Fibroblast of pulmonary artery (primary cell): ENCODE data around the gene RIMS4.
"Not testable (repeated sequence)": the region's sequence is repeated elsewhere in the genome, so short reads cannot be mapped to it uniquely, and the experiment has no call there.

Experiments
- DNase-seq: peaks from one replicate; pipeline ENCODE4 v3.0.0-alpha.2; 2010; ENCODE audit warnings: low read depth
- H3K4me3 ChIP-seq: replicated peaks from 2 replicates; pipeline ENCODE4 v1.5.1; 2011; ENCODE audit warnings: low read depth, mild to moderate bottlenecking, control low read depth, low read length, moderate library complexity
- TF ChIP-seq, protein P1 (sequence below): IDR thresholded peaks from 2 replicates; pipeline ENCODE4 v1.5.1; 2011; ENCODE audit warnings: mild to moderate bottlenecking, control low read depth, low read length, inconsistent platforms; ENCODE audit errors: missing control alignments

The RIMS4 gene

GRCh38 chr20:44768256-44768655 lies 42.1 kb downstream of the RIMS4 start:
- no peak overlapping the region for H3K4me3 ChIP-seq
- no peak for DNase-seq
- TF ChIP-seq, protein P1, sequence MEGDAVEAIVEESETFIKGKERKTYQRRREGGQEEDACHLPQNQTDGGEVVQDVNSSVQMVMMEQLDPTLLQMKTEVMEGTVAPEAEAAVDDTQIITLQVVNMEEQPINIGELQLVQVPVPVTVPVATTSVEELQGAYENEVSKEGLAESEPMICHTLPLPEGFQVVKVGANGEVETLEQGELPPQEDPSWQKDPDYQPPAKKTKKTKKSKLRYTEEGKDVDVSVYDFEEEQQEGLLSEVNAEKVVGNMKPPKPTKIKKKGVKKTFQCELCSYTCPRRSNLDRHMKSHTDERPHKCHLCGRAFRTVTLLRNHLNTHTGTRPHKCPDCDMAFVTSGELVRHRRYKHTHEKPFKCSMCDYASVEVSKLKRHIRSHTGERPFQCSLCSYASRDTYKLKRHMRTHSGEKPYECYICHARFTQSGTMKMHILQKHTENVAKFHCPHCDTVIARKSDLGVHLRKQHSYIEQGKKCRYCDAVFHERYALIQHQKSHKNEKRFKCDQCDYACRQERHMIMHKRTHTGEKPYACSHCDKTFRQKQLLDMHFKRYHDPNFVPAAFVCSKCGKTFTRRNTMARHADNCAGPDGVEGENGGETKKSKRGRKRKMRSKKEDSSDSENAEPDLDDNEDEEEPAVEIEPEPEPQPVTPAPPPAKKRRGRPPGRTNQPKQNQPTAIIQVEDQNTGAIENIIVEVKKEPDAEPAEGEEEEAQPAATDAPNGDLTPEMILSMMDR, result no peak

- no peak for DNase-seq
- TF ChIP-seq, protein P1, result no peak
- H3K4me3 ChIP-seq, result no peak overlapping the region
Measured at GRCh38 chr20:44765701-44766347, 44.5 kb downstream of the RIMS4 start.

DNA sequence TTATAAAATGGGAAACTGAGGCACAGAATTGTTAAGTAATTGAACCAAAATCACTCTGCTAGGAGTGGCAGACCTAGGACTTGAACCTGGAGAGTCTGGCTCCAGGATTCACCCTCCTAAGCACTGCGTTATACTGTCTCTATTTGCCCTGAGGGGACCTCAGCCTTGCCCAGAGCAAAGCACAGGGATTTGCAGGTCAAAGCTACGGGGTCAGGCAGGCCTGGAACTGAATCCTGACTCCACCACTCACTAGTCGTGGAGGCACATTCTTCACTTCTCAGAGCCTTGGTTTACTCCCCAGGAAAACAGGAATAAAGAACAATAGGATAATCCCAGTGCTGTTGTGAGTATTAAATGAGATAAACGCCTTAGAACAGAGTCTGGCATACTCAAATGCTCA lies 45.3 kb downstream of the RIMS4 start:
- H3K4me3 ChIP-seq, result no peak overlapping the region
- TF ChIP-seq, protein P1, result no peak
- no peak for DNase-seq

GRCh38 chr20:44763798-44764197 lies 46.5 kb downstream of the RIMS4 start:
- not testable (repeated sequence) for H3K4me3 ChIP-seq, DNase-seq

DNA sequence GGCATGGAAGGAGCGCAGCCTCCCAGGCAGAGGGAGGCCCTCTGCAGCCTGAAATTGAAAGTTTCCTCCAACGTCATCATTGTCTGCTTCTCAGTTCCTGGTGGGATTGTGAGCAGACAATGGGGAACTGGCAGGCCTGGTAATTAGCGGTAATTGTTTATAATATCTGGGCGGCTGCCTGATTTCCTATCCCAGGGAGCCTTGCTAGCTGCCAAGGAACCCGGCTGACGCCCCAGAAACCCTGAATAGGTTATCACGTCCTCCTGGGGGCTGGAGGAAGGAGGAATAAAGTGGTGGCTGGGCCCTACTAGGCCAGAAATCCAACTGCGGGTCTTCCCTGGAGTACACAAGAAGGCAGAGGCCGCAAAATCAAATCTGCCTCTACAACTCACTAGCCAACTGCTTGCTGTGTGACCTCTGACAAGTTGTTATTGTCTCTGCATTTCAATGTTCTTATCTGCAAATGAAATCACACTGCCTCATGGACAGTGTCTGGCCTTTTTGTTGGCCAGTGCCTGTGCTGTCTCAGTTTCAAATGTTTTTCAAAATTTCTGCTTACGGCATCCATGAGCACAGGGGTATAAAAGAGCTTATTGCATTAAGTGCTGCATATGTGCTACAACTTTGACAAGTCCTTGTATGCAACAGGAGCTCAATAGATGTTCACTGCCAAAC lies 47.7 kb downstream of the RIMS4 start:
- TF ChIP-seq, protein P1, result no peak
- DNase-seq, result no peak
- H3K4me3 ChIP-seq, result no peak overlapping the region

DNA sequence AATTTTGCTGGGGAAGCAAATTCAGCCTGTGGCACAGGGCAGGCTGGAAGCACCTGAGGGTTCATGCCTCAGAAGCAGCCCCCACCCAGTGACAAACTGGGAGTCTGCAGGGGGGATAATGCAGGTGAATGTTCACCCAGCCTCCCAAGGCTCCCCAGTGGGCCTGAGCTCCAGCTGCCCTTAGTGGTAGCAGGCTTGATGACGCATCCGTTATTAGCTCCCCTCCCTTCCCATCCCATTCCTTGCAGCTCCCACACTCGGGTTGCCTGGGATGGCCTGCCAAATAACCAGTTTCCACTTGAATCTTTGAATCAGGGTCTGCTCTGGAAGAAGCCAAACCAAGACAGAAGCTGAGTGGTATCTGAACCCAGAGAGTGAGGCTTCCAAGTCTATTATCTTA lies 48.9 kb downstream of the RIMS4 start:
- no peak overlapping the region for H3K4me3 ChIP-seq
- peak; percentile 20 for DNase-seq
- TF ChIP-seq, protein P1, result no peak

GRCh38 chr20:44759595-44759994 lies 50.8 kb downstream of the RIMS4 start:
- DNase-seq, result no peak
- TF ChIP-seq, protein P1, result no peak
- no peak overlapping the region for H3K4me3 ChIP-seq
